NOMO-1 treated with DMSO at 0.1 percent for 48 hours (cell line): ENCODE data around the gene AKAP13.
"Not testable (repeated sequence)": the region's sequence is repeated elsewhere in the genome, so short reads cannot be mapped to it uniquely, and the experiment has no call there.

Source experiments
- DNase-seq: peaks from one replicate; lab custom pipeline; 2025; ENCODE audit not compliant: unreplicated experiment; lab: John Stamatoyannopoulos, UW

Gene AKAP13

DNA sequence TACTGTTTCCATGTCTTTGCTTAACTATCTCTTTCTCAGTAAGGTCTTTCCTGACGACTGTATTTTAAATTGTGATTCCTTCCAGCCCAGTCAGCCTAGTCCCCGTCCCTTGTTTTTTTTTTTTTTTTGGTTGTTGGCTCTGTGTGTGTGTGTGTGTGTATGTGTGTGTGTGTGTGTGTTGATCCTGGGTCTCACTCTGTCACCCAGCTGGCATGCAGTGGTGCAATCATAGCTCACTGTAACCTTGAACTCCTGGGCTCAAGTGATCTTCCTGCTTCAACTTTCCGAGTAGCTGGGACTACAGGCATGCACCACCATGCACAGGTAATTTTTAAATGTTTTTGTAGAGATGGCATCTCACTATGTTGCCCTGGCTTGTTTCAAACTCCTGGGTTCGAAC lies 31.3 kb upstream of the AKAP13 start:
- DNase-seq: not testable (repeated sequence)

DNA sequence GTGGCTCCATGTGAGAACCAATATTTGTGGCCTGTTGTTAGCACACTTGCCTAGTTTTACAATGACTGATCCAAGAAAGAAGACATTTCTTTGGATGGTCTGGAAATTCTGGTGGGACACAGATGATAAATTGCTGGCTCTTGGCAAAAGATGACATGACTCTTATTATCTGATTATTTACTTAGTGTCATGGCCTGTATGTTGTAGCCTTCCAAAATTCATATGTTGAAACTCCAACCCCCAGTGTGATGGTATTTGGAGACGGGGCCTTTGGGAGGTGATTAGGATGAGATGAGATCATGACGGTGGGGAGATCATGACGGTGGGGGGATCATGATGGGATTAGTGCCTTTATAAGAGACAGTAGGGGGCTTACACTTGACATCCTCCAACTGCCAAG lies 30.0 kb upstream of the AKAP13 start:
- DNase-seq: no peak

DNA sequence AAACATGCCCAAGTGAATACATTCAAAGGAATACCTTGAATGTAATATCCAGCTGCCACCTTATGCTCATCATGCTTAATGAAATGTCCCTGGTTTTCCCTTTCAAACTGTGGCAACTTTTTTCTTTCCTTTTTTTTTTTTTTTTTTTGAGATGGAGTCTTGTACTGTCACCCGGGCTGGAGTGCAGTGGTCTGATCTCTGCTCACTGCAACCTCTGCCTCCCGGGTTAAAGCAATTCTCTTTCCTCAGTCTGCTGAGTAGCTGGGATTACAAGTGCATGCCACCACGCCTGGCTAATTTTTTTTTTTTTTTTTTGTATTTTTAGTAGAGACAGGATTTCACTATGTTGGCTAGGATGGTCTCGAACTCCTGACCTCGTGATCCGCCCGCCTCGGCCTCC lies 28.9 kb upstream of the AKAP13 start:
- not testable (repeated sequence) for DNase-seq

DNA sequence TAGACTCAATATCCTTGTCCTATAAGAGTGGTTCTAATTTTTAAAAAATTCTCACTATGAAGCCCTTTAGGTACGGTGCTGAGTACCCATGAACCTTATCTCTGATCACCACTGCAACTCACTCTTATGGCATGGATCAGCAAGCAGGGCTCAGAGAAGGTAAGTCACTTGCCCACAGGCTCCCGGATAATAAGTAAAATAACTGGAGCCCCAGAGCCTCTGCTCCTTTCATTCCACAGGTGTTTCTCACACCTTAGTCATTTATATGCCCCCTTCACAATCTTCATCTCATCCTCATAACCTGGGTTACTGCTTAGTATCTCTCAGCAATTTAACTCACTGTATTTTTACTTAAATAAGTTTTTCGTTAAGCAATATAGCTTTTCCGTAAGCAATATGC lies 28.4 kb upstream of the AKAP13 start:
- no peak for DNase-seq

DNA sequence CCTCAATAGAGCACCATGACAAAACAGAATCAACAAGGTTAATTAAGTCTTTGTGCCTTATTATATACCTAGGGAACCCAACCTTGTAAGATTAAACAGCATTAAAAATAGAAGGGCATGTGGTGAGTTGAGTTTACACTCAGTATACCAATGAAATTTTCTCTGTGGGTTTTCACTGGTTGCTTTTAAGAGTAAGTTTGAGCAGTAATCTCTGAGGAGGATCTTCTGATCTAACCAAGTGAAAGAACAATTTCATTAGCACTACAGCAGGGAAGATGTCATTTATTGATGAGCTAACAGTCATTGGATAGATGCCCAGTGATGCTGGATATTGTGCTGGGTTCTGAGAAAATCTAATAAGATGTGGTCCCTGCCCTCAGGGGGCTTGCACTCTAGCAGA lies 26.9 kb upstream of the AKAP13 start:
- DNase-seq: no peak

DNA sequence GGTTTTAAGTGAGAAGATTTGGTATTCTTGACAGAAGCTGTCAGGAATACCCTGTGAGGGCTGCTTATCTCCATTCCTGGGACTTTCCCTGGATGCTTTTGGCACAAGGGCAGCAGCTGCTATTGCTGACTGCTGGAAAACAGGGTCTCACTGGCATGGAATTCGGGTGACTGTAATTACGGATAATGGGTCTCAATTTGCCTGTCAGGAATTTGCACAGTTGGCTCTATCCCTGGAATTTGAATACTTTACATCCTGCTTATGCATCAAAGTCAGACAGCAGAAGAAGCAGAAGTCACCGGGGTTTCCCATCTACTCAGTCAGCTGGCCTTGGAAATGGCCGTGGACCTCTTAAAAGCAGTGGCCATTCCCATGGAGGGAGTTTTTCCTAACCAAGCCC lies 25.9 kb upstream of the AKAP13 start:
- DNase-seq: no peak

DNA sequence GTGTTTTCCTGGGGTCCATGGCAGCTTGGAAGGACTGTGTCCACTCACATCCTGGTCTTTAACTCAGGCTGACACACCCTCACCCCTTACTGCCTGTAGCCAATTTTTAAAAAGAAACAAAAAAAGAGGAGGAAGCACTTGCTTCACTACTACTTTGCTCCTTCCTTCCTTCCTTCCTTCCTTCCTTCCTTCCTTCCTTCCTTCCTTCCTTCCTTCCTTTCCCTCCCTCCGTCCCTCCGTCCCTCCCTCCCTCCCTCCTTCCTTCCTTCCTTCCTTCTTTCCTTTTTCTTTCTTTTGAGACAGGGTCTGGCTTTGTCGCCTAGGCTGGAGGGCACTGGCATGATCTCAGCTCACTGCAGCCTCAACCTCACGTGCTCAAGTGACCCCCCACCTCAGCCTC lies 25.5 kb upstream of the AKAP13 start:
- DNase-seq: no peak

DNA sequence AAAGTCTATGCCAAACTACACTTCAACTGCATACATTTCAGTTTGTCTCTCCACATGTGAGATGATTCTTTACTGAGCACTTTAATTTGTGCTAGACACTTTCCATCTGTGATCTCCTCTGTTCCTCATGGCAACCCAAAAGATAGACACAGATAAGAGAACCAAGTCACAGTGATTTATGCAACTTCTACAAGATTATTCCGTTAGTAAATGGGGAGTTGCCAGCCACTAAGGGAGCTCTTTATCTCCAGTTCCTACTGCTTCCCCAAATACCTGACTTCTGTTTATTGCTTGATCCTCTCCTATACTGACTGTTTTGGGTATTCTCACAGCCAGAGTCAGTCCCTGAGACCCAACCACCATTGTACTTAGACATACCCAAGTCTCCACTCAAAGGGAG lies 24.1 kb upstream of the AKAP13 start:
- peak; percentile 26 for DNase-seq

DNA sequence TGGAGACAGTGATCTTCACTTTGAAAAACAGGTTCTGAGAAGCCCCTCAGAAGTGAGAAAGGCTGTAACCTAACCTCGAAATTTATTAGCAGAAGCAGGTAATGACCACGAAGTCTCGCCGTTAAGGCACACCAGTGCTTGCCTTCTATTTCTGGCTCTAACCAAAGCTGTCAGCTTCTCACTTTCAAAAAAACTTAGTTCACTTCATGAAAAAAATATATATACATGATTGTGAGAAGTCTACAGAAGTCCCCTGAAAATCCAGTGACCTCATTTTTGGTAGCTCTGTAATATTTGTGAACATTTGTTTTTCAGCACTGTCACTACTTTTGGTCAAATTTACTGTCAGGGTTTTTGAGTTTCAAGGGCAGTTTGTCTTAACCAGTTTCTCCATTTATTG lies 19.1 kb upstream of the AKAP13 start:
- DNase-seq: no peak

DNA sequence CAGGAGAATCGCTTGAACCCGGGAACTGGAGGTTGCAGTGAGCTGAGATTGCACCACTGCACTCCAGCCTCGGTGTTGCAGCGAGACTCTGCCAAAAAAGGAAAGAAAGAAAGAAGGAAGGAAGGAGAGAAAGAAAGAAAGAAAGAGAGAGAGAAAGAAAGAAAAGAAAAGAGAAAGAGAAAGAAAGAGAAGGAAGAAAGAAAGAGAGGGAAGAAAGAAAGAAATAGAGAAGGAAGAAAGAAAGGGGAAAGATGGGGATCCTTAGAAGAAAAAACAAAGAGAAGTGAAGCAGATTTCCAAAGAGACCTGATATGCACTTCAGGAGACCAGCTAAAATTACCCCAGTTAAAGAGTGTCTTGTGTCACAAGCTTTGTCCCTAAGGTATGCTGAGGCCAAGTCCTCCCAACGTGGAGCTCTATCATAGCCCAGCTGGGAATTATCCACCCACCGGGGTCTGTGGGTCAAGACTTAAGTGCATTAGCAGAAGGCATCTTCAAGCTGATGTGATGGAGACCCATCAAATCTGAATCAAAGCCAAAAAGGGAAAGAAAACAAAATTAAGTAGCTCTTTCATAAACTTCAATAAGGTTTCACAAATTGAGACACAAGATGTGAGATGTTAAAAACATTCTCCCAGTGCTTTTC lies 17.8 kb upstream of the AKAP13 start:
- DNase-seq: no peak

DNA sequence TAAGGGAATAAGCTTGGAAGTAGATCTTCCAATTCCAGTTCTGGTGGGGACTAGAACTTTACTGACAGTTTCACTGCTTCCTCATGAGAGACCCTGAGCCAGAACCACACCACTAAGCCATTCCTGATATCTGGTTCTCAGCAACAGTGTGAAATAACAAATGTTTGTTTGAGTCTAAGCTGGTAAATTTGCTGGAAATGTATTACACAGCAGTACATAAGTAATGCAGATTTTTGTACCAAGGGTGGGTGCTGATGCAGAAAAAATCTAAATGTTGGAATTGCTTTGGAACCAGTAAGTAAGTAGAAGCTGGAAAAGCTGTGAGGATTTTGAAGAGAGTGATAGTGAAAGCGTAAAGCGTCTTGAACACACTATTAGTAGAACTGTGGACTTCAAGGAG lies 14.4 kb upstream of the AKAP13 start:
- DNase-seq: no peak

DNA sequence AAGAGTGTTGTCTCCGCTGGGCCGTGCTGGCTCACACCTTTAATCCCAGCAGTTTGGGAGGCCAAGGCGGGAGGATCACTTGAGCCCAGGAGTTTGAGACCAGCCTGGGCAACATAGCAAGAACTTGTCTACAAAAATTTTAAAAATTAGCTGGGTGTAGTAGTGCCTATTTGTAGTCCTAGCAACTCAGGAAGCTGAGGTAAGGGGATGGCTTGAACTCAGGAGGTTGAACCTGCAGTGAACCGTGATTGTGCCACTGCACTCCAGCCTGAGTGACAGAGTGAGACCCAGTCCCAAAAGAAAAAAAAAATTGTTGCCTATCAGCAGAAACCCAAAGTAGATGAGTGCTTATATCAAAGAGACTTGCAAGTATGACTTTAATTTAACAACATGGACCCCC lies 12.7 kb upstream of the AKAP13 start:
- no peak for DNase-seq

DNA sequence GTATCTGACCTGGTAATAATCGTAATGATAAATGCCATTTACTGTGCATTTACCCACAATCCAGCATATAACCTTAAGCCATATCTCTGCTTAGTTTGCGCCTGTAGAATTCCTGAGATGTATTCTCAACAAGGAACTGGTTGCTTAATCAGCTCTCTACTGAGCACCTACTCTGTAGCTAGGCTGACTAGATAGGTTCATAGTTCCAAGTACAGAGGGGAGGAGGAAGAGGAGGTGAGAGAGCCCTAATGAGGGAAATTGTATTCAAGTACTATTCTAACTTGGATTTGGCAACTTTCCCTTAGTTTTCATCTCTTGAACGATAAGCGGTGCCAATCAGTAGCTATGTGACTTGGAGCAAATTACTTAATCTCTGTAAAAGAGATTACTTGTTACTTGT lies 5.6 kb upstream of the AKAP13 start:
- DNase-seq: no peak

DNA sequence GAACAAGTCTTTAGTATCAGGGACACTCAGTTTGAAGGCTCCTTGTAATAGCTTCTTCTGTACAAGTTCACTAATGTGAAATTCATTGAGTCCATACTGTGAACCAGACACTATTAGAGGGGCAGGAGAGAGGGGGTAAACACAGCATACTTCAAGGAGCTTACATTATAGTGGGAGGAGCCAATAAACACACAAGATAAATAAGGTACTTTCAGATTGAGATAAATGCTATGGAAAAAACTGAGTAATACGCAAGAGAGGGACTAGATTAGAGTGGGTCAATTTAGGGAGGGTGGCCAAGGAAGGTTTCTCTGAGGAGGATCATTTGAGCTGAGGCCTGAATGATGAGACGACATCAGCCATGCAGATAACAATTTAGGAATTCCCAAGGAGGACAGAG lies 3.1 kb upstream of the AKAP13 start:
- no peak for DNase-seq

DNA sequence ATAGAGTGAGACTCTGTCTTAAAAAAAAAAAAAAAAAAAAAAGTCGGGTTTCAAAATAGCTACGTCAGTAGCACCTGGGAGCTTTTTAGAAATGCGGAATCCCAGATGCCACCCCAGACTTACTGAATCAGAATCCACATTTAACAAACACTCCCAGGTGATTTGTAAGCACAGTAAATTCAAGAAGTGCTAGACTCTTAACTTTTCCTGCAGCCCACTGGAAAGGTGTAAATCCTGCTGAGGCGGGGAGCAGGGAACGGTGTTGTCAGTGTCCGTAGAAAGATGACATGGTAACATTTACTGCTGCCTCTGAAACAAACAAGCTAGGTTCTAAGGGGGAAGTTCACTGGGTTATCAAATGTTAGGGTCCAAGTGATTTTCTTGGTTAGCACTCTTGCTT lies 2.4 kb upstream of the AKAP13 start:
- DNase-seq: no peak

DNA sequence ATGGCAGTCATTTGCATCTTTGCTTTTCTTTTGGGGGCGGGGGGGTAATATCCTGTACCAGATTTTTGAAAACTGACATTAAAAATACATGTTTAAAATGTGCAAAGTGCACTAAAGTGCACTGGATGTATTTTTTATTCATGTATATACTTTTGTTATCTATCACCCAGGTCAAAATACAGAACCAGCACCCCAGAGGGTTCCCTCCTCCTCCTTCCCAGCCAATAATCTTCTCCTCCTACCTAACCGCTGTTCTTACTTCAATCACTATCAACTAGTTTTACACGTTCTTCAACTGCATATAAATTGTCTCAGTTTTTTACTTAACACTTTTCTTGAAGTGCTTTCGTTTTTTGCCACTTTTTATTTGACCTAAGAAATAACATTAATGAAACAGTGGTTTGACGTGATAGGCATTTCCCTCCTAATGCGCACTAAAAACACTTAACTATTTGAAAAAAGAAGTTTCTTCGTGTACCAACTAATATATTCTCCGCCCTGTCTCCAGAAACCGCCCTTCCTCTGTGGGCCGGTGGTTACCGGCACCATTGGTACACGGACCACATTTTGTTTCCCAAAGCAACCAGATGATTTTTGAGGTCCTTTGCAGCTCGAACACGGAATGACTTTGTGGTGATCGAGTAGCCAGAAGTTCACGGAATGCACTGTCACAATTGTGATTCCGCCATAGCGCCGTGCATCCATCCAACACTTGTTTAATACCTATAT lies 836 bp upstream of the AKAP13 start:
- DNase-seq: peak; percentile 24

DNA sequence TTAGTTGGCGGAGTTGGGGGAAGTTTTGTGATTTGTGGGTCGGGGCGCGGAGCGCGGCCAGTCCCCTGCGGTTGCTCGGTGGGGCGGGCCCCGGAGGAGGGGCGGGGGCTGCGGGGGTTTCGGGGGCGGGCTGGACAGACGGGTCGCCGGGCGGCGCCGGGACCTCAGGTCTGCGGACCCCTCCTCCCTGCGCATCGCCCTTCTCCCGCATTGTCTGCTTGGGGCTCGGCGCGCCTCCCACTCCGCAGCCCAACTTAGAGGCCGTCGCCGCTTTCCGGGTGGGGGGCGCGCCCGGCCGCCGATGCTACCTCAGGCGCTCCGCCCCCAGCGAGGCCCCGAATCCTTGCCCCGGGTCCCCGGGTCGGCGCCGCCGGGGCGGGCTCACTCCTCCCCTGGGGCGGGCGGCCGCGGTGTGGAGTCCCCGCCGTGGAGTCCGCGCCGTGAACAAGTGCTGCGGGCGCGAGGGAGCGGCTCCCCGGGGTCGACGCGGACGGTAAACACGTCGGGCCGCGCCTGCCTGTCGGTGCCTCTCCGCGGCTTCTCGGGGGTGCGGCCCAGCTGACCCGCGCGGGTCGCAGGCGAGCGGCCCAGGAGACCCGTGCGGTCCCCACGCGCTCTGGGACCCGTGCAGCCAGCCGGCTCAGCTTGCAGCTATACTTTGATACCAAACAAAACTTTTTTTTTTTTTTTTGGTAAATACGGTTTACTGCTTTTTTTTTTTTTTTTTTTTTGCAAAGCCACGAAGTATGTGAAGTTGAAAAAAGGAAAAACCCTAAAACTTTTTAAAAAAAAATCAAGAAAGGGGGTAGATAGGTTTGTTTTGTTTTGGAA lies 624 bp downstream of the AKAP13 start:
- DNase-seq: peak; percentile 21

DNA sequence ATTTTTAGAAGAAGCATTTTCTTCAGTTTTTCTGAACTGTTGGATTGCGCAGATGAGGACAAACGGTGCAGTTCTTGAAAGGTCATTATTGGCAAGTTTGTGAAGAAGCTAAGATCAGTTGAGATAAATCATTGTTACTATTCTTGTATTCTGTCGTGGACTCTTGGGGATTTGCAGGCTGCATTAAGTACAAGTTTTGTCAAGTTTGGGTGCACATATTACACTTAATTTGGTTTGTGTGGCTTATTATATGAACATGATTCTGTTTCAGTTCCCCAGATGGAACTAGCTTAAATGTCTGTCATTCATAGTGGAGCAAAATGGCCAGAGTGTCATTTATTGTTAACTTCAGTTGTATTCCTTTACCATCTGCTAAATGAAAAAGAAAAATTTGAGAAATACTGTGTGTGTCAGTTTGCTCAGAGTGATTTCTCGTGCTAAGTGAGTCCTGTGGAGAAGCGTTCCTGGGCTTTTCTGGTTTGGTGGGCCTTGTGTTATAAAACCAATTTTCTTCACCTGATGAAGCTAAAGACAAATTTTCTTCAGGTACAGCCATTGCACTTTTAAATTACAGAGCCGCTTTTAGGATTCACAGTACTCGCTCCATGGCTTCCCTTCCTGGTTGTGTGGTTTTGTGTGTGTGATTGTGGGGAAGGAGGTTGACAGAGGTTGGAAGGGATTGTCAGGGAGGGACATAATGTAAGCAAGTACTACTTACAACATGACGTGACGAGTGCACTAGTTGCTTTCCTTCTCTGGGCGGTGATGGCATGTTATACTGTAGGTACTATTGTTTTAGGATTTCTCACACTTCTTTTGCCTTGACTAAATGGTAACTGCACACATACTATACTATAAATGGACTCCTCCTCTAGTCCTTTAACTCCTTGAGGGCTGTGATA lies 1.7 kb downstream of the AKAP13 start:
- DNase-seq: no peak

DNA sequence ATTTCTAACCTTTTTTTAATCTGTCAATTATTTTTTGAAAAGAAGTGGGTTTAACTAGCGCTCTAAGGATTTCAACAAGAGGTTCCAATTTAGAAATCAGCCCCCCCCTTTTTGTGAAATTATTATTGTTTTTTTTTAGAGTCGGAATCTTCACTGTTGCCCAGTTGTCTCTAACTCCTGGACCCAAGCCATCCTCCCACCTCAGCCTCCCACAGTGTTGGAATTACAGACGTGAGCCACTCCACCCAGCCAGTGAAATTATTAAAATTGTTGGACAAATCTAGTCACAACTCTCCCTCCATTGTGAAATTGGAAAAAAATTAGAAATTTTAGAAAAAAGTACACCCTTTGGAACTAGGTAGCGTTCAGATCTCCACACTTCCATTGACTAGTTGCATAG lies 2.5 kb downstream of the AKAP13 start:
- no peak for DNase-seq

DNA sequence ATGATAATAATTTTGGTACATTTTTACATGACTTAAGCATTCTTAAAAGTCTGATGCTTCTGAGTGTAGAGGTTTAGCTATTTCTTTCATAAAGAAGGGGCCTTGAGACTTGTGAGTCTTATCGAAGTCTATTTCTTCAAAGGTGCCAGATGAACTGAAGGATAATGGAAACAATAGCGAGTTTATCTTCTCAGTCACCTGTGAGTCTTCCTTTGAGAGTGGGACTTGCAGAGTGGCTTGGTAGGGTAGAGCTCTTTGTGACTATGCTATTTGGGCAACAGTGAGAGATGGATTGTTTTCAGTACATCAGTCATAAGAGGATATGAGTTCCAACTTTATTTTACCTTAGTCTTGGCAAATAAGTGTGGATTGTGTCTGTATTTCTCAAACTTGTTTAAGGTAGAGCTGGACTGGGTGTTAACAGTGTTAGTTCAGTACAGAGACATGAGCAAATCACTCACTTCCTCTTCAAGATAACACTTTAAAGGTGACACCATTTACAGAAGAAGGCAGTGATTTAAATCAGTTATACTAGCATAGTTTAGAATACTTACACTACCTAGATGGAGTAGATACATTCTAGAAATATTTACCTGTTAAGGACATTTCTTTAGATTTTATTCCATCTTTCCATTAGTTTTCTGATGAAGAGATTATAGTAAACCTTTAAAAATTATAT lies 3.2 kb downstream of the AKAP13 start:
- no peak for DNase-seq

DNA sequence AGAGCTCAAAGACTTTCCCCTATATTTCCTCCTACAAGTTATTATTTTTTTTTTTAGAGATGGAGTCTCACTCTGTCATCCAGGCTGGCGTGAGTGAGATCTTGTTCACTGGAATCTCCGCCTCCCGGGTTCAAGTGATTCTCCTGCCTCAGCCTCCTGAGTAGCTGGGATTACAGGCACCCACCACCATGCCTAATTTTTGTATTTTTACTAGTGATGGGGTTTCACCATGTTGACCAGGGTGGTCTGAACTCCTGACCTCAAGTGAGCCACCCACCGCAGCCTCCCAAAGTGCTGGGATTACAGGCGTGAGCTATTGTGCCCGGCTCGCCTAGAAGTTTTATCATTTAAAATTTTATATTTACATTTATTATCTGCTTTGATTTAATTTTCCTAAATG lies 5.9 kb downstream of the AKAP13 start:
- DNase-seq: no peak
